GM12865 (cell line): ENCODE data around the gene RNPEP.

ENCODE experiments used
- DNase-seq: peaks from one replicate; pipeline ENCODE4 v3.0.0; 2010; ENCODE audit warnings: low read depth
- H3K4me3 ChIP-seq: 2 replicates; pipeline ENCODE4 v1.5.1; 2011; ENCODE audit warnings: mild to moderate bottlenecking, low read depth, low read length, control low read depth
- TF ChIP-seq, protein P1 (sequence below): IDR thresholded peaks from 2 replicates; pipeline ENCODE4 v1.5.1; 2011; ENCODE audit warnings: low read length, control low read depth, low read depth, inconsistent platforms; ENCODE audit not compliant: insufficient read depth; ENCODE audit errors: missing control alignments

RNPEP gene

DNA sequence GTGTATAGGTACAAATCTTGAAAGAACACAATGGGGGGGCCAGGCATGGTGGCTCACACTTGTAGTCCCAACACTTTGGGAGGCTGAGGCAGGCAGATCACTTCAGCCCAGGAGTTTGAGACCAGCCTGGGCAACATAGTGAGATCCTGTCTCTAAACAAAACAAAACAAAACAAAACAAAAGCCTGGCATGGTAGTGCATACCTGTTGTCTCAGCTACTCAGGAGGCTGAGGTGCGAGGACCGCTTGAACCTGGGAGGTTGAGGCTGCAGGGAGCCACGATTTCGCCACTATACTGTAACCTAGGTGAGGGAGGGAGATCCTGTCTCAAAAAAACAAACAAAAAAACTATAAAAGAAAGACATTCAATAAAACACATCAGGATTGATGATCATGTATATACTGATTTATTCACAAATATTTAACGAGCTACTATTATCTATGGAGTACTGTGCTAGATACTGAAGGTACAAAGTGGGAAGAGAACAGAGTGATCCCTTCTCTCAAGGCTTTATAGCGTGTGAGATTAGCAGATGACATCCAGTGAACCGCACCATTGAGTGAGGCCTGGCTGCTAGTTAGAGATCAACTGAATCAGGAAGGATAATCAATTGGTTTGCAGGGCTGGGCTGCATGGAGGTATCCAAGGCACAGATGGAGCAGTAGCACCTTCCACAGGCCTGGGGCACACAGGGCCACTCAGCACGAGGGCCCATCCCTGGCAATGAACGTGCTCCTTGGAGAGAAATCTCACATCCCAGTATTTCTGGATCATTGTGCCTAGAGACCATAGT, 54.3 kb downstream of the RNPEP start:
- no peak for DNase-seq
- no peak overlapping the region for H3K4me3 ChIP-seq
- TF ChIP-seq, protein P1, sequence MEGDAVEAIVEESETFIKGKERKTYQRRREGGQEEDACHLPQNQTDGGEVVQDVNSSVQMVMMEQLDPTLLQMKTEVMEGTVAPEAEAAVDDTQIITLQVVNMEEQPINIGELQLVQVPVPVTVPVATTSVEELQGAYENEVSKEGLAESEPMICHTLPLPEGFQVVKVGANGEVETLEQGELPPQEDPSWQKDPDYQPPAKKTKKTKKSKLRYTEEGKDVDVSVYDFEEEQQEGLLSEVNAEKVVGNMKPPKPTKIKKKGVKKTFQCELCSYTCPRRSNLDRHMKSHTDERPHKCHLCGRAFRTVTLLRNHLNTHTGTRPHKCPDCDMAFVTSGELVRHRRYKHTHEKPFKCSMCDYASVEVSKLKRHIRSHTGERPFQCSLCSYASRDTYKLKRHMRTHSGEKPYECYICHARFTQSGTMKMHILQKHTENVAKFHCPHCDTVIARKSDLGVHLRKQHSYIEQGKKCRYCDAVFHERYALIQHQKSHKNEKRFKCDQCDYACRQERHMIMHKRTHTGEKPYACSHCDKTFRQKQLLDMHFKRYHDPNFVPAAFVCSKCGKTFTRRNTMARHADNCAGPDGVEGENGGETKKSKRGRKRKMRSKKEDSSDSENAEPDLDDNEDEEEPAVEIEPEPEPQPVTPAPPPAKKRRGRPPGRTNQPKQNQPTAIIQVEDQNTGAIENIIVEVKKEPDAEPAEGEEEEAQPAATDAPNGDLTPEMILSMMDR = no peak

DNA sequence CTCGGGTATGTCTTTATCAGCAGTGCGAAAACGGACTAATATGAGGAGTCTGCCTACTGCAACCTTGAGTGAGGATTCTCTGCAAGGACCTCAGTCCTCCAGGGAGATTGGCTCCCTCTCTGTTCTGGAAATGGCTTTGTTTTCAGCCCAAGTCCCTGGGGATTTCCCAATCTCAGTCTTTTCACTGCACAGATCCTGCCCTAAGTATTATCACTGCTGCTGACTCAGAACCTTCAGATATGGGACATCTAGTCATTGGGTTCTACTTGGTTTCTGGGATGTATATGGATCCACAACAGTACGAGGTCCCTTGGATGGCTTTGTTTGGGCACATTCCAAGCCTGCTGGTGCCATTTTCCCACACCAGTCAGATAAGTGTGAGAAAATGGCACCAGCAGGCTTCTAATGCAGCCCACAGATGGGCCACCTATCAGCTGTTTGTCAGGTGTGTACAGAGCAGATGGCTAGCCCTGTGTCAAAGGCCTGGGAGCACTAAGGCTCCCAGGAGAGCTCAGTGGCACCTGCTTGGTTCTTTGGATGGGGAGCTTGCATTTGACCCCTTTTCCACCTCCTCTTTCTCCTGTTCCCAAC, 55.4 kb downstream of the RNPEP start:
- H3K4me3 ChIP-seq = no peak overlapping the region
- TF ChIP-seq, protein P1 = no peak
- no peak for DNase-seq

DNA sequence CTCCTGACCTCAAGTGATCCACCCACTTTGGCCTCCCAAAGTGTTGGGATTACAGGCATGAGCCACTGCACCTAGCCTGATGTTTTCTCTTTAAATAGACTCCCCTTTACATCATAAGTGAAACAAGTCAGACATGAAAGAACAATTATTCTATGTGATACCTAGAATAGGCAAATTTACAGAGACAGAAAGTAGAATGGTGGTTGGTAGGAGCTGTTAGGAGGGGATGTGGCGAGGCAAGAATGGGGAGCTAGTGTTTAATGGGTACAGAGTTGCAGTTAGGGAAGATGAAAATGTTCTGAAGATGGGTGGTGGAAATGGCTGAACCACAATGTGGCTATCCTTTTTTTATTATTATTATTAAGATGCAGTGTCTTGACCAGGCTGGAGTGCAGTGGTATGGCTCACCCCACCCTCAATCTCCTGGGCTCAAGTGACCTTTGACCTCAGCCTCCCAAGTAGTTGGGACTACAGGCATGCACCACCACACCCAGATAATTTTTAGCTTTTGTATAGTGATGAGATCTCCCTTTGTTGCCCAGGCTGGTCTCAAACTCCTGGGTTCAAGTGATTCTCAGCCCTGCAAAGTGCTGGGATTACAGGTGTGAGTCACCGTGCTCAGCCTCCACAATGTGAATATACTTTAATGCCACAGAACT, 56.4 kb downstream of the RNPEP start:
- DNase-seq = peak; percentile 63
- TF ChIP-seq, protein P1 = no peak

DNA sequence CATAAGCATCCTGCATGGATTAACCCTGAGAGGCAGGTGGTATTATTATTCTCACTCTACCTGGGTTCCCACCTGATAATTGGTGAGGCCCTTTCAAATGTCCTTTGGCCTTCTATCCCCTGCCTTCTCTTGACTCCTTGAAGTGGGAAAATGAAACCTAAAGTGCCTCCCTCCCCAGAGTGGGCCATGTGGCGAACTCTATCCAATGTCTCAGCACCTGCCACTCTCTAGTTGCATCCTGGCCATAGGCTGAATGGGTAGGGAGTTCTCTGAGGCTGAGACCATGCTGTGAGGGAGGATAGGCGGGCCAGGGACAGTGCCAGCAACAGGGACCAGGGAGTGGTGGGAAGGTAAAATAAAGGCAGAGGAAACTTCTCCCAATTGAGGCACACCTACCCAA, 63.3 kb downstream of the RNPEP start:
- DNase-seq = no peak
- TF ChIP-seq, protein P1 = no peak
- no peak overlapping the region for H3K4me3 ChIP-seq

More for the DNA sequence above, 56.4 kb downstream of the RNPEP start:
- no peak overlapping the region for H3K4me3 ChIP-seq

DNA sequence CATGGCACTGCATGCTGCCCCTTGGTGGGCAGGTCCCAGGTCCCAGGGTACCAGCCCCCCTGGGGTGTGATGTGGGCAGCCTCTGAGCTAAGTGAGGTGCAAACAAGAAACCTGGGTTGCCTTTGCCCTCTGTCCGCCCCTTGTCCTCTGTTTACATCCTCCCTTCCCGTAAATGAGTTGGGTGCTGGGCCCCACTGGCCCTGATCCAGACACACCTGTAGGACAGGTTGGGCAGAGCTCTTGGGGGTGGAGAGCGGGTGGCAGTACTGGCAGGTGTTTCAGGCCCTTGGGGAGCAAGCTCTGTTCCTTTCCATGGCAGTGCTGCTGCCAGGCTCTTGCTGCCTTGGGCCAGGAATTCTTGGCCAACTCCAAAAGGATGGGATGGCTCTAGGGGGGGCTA, 63.8 kb downstream of the RNPEP start:
- no peak overlapping the region for H3K4me3 ChIP-seq
- TF ChIP-seq, protein P1 = no peak
- DNase-seq = no peak

DNA sequence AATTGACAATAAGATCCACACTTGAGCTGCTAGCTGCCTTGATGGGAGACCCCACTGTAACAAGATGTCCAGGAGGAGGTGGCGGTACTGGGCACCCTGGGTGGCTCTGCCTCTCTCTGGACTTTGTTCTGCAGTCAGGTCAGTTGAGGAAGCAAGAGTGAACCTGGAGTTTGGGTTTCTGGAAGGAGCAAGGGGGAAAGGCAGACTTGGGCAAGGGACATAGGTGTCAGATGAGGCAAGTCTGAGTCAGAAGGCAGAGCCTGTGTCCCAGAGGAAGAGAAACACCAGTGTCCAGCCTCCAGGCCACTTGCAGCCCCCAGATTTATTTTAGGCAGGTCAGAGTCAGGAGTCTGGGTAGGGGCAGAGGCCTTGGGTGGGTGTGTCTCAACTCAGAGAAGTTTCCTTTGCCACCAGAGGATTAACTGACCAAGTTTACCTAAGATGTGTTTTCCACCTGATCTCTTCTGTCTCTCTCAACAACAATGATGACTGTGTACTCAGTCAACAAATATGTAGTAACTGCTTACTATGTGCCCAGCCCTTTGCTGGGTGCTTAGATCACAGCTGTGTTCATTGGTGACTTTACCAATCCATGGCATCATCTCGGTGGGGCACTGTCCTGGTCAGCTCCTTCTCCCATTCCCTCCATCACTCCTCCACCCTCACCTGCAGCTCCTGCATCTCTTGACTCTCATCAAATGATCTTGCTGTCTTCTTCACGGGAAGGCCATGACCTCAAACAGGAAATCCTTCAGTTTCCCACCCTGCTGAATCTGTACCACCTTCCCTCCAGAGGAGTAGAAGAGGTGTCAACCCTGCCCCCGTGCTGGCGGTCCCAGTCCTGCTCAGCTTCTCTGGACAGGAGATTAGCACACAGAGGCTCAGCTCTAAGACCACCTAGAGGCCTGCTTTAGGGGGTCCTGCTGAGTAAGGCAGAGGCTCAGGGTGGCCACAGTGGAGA, 64.6 kb downstream of the RNPEP start:
- no peak for DNase-seq
- H3K4me3 ChIP-seq = no peak overlapping the region
- TF ChIP-seq, protein P1 = no peak
